ENCODE results near the gene FLVCR2.
"Not testable (repeated sequence)": the region's sequence is repeated elsewhere in the genome, so short reads cannot be mapped to it uniquely, and the experiment has no call there.

The FLVCR2 gene

DNA sequence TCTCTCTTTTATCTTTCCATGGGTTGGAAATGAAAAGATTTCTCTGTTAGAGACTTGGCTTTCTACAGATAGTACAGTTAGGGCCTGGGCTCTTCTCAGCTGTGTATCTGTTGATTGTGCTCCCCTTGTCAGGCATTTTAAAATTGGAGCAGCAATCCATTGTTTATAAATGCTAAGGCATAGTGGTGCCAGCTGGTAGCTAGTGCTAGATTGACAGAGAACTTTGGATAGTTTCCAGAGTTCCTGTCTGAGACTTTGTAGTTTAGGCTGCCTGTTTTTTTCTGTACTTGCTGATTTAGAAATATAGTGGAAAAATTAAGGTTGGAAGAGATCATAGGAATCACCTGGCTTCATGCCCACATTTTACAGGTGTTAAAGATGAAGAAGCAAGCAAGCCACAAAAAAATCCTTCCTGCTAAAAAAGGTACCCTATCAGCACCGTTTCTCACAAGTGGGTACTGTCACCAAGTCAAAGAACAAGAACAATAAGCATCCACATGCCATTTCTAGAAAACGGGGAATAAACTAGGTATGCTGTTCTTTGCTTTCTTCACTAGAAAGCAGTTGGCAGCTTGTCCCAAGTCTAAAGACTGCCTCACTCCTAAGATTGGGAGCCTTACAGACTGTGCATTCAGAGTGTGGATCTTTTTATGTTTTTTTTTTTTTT, 88.8 kb downstream of the FLVCR2 start:
- no peak for DNase-seq (ENCODE audit: low spot score)

GRCh38 chr14:75672605-75673192, 94.3 kb downstream of the FLVCR2 start:
- no peak for DNase-seq (ENCODE audit: low spot score)

- no peak for DNase-seq (ENCODE audit: low spot score)
Measured at GRCh38 chr14:75673345-75674035, 95.1 kb downstream of the FLVCR2 start.

DNA sequence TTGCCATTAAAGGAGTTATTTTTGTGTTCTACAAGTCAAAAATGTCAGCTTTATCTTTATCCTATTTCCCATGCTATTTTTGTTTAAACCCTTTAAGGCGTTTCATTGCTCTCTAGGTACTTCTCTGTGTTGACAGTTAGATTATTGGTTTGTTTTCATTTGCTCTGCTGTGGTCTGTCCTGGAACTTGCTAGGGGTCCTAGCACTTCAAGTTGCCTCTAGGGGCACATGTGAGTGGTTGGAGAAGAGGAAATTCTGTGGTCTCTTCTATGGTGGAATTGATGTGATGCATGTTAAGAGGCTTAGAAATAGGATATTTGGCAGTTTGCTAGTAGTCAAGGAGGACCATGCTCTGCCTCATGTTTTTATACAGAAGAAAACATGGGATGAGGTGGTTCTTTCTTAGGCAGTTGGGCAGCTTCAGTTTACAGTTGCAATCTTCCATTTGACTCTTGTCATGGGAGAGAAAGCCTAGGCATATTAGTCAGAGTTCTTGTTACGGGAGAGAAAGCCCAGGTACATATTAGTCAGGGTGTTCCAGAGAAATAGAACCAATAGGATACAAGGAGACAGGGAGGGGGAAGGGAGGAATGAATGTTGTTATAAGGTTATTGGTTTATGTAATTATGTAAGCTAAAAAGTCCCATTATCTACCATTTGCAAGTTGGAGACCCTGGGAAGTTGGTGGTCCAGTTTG, 97.0 kb downstream of the FLVCR2 start:
- DNase-seq (ENCODE audit: low spot score) = no peak

DNA sequence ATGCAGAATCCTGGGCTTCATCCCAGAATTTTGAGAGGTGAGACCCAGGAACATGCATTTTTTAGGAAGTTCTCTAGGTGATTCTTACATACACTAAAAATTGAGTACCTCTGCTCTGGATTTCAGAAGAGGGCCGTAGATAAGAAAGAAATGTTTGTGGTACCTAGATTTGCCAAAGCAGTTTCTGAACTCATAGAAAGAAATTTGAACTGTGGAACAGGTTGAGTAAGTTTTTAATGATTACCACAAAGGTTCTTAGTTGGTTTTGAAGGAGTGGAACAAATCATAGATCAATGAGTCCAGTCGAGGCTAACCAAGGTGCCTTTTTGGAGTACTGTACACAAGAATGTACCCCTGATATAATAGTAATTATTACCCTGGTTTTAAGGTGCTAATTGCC, 107.5 kb downstream of the FLVCR2 start:
- DNase-seq (ENCODE audit: low spot score) = no peak

- no peak for DNase-seq (ENCODE audit: low spot score)
Measured at GRCh38 chr14:75689012-75689411, 110.6 kb downstream of the FLVCR2 start.

GRCh38 chr14:75690010-75690409, 111.6 kb downstream of the FLVCR2 start:
- no peak for DNase-seq (ENCODE audit: low spot score)

GRCh38 chr14:75695025-75695424, 116.6 kb downstream of the FLVCR2 start:
- not testable (repeated sequence) for DNase-seq (ENCODE audit: low spot score)

- DNase-seq (ENCODE audit: low spot score) = no peak
Measured at GRCh38 chr14:75697386-75697785, 119.0 kb downstream of the FLVCR2 start.
